Measurements from ENCODE around the gene NPAS3.

NPAS3 gene

DNA sequence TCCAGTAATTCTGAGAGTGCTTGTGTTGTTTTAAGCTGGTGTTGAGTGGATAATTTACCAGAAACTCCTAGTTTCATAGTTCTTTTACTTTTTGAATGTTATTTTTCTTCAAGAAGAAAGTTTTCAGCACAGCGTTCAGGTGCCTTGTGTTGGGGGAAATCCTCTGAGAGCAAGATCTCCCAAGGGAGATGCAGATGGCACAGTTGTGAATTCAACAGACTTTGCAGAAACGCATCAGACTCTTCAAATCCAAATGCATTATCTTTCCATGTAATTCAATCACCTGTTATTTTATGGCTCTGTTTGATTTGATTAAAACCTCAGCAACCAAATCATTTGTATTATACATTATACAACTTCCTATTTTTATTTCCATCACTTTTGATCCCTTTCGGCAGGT is 572.3 kb downstream of the NPAS3 start:
- DNase-seq (ENCODE audit: low read depth, low spot score) = no peak

DNA sequence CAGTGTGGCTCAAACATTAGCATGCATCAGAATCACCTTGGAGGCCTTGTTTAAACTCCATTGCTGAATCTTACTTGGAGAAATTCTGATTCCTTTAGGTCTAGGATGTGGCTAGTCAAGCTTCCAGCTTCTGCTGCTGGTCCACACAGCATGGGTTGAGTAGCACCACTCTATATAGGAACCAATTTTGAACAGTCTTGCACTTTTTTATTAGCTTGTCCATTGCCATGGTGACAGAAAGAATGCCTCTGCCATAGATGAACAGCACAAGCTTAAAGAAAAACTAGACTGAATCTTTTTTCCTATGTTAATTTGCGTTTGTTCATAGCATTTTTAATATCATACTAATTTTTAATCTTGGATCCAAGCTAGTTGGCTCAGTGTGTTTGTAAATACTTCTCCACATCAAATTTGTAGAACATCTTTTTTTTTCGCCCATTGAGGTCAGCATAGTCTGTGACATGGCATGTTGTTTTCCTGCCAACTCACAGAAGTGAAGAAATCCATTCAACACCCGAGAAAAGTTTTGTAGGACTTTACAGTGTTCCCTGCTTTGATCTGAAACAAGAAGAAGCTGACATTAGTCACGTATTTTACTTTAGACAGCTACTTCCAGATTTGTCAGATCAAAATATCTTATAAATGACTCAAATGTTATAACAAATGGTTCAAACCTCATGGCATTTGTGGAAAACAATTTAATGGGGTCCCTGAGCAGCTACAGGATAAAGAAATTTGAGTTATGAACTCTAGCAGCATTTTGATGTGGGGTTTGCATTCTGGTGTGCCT is 573.4 kb downstream of the NPAS3 start:
- DNase-seq (ENCODE audit: low read depth, low spot score) = no peak

DNA sequence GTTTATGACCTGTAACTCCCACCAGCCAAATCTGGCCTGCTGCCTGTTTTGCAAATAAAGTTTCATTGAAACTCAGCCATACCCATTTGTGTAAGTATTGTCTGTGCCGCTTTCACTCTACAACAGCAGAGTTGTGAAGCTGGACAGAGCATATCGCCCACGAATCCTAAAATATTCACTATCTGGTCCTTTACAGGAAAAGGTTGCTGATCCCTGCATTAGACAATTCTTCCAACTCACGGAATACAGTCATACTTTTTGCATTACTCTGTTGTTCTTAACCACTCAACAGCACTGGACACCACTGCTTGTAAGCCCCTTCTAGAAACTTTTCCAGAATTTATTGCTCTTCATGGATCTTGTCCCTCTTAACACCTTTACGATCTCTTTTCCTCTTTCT is 576.8 kb downstream of the NPAS3 start:
- no peak for DNase-seq (ENCODE audit: low read depth, low spot score)

DNA sequence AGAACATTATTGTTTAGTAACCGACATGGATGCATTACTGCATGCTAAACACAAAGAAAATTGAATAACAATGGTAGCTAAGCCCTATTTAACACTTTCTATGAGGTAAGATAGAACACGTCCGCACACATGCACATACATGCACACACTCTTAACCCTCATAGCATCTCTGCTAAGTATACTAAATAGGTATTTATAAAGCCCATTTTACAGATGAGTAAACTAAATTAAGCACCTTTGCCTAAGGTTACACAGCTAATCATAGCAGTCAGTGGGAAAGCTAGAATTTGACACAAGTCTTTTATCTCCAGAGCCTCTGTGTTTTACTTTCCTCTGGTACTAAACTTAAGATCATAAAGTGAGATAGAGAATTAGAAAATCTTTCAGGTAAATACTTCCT is 577.2 kb downstream of the NPAS3 start:
- DNase-seq (ENCODE audit: low read depth, low spot score) = no peak

DNA sequence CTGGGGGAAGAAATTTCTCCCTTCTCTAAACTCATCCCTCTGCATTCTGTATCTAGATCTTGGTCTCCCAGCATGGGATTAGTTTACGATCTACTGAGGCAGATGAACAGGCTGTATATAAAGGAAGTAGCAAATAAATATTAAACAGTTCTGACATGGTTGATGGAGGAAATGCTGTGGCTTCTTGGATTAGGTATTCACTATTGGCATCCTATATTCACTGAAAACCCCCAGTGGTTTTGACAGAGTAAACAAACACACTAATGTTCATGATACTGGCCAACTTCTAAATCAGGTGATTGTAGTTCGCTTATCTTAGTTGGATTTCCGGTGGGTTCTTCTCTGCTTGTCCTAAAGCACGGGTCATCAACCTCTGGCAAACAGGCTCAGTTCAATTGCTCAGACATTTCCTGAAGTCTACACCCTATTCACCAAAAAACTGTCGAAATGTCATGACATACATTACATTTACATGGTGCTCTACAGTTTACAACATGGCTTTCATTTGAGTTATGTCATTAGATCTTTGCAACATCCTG is 578.3 kb downstream of the NPAS3 start:
- no peak for DNase-seq (ENCODE audit: low read depth, low spot score)

DNA sequence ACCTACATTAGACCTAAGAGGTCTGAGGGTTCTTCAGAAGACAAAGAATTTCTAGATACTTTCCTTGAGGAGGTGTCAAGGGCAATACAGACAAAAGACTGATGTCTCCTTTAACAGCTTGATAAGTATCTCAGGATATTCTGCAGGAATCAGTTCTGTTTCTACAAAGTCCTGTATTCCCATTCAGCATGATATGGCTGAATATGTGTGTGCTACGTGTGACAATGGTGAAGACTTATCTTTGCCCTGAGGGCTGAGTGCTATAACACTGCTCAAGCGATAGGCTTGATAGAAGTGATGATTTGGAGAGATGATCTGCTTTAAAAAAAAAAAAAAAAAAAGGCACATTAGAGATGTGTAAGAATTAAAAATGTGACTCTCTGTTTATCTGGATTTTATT is 582.5 kb downstream of the NPAS3 start:
- DNase-seq (ENCODE audit: low read depth, low spot score) = no peak

DNA sequence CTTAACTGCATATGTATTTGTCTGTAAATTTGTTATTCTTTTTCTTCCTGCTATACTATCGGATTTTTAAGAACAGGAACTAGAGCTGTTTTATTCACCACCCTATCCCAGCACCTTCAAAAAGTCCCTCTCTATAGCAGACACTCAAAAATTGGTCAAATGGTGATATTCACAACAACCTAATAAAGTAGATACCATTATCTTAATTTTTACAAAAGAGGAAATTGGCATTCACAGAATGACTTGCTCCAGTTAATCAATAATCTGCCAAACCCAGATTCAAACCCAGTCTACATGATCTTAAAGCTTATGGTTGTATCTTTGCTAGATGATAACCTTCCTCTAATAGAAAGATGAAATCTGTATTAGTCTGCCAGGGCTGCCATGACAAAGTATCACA is 585.6 kb downstream of the NPAS3 start:
- no peak for DNase-seq (ENCODE audit: low read depth, low spot score)

DNA sequence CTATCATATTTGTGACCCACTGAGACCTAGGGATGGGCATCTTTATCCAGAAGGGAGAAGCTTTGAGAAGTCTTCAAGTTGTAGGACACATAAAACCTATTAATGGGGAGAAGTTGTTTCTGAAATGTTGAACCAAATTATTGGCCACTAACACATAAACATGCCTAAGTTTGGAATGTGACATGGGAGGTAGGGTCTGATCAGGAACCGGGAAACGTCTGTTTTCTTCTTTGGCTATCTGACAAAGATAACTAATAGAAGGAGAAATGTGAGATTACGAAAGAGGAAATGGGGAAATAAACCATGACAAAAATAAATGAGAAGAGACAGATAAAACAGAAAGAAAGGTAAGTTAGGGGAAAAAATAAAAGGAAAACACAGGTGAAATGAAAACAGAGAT is 586.9 kb downstream of the NPAS3 start:
- DNase-seq (ENCODE audit: low read depth, low spot score) = no peak

DNA sequence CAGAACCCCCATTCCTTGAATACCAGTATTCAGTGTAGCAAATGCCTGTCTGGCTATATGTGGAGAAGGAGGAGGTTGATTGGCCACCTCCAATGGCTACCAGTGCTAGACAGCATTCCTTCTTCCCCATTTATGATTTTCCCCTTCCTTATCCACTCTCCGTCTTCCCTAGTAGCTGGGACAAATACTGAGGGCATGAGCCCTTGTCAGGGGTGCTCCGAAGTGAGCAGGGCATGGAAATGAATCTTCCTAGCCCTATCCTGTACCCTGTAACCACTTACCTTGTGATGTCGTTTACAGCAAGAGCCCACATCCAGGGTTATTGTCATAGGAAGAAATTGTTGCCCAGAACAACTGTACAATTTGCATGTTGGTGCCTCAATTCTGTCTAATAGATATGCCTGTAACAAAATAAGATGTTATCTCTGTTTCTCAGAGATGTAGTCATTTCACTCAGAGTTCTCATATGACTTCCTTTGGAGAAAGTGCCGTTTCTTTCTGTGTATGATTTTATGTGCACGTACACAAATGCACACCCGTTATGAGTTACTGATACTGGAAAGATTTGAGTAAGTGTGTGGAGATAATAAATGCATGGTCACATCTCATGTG is 588.5 kb downstream of the NPAS3 start:
- no peak for DNase-seq (ENCODE audit: low read depth, low spot score)

DNA sequence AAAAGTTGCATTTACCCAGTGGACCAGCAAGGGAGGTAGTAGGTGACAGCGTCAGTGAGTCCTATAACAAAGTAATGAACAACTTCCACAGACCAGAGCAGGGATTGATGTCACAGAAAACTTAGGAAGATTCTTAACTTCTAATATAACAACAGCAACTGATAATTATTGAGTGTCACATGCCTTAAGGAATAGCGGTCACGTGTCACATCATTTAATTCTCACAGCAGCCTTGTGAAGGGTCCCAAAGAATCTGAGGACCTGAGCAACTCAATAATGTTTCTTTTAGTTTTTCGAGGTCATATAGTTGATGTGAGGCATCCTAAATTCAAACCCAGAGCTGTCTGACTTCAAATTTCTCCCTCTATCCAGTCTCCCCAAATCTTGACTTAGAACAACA is 590.0 kb downstream of the NPAS3 start:
- no peak for DNase-seq (ENCODE audit: low read depth, low spot score)

DNA sequence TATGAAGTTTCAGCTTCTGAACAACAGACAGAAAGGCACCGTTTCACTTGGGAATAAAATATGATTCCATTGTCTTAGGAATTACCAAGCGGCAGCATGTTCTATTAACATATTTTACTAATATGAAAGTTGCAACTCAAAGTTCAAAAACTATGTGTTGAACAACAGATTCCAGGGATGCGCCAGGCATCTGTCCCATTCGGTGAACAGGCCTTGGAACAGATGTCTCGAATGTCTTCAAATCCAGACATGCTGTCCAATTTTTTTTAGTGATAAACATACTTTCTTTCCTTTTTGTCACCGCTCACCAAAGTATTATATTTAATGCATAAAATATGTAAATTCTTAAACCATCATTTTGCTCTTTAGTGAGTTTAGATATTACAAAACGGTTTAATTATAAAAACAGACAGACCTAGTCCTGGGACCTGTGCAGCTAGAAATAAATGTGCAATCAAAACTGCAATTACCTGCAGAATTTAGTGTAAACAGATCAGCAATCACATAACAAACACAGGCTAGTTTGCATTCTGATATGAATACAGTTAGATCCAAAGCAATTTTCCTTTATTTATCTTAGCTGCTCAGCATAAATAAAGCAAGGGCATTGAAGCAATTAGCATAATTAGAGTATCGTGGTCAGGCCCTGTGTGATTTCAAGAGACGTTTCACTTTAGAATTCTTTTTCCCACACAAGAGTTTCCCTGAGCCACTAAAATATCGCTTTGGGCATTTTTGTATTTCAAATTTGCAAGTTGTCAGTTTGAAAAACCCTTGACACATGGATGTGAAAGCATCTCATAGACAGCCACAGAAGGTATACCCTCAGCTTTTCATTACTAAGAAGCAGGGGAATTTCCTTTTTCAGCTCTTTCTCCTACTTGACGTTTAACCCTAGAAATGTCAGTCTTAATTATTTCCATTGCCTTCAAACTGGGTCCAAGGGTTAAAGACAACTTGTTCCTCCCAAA is 591.4 kb downstream of the NPAS3 start:
- no peak for DNase-seq (ENCODE audit: low read depth, low spot score)

DNA sequence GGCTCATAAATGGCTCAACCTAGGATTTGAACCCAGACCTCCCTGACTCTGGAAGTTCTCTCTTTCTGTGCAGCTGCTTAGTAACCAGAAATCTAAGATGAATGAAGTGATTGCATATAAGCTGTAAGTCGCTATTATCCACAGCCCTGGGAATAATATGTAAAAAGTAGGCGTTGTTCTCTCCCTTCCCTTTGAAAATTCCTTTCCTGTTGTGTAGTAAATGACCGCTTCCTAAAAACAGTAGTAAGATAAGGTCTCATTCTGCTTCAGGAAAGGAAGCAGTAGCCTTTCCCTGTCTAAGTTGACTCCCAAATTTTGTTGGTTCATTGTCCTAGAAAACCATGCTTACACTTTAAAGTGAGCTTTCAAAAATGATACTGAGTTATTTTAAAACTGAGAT is 593.9 kb downstream of the NPAS3 start:
- DNase-seq (ENCODE audit: low read depth, low spot score) = no peak

DNA sequence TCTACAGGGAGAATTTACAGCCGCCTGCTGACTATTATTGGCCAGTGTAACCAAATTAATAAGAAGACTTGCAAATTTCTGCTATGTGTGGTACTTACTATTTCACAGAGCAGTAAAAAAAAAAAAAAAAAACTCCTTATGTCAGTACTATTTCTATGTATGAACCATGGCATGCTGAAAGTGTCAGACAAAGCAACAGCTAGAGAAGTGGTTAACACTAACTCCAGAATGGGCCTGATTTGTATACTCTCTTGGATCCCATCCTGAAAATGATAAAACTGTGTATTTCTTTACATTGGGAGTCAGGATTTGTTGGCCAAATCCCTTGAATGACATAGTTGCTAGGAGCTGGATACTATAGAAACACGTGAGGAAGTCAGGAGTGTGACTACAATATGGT is 595.4 kb downstream of the NPAS3 start:
- no peak for DNase-seq (ENCODE audit: low read depth, low spot score)

DNA sequence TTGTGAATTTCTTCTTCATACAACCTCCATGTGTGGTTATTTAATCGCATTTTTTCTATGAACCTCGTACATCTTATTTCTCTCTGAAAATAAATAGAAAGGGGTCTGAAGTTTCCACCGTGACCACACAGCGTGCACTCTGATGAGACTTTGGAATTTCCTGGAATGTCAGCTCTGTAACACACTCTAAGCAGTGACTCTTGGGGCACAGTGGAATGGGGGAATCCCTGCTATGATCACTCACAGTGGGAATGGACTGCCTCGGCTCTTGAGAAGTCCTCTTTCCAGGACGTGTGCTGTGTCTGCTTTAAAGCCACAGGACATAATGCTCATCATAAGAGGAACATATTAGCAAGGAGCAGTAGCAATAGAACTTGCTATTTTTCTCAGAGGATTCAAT is 596.0 kb downstream of the NPAS3 start:
- DNase-seq (ENCODE audit: low read depth, low spot score) = no peak

DNA sequence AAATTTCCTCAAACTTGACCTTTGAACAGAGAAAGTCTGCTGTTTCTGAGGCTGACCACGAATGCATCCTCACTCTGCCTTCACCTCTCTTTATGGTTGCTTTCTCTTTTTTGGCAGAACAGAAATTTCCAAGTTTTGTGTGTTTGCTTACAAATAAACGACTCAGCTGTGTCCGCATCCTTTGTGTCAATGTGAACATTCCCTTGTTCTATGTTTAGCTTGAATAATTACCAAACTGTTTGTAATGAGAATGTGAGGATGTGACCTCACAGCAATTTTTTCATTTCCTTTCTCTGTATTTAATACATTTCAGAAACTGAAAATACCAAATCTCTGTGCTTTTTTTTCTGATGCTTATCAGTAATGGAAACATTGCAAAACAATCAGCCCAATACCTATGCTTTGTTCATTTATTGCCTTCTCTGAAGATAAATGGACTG is 601.3 kb downstream of the NPAS3 start:
- DNase-seq (ENCODE audit: low read depth, low spot score) = no peak

DNA sequence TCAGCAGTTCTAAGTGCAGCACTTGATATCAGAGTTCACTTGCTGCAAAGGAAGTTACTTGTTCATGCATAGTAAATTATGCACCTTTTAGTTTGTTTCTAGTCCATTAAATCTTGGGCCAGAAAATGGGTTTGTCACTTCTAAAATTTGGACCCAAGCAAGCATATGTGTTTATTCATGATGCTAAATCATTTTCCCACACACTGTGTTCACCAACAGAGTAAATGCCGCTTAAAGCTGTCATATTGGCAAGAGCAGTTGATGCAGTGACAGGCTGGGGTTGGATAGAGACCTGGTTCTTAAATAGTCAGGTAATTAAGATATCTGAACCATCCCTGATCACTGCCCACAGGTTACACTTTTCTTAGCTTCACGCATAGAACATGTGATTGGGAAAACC is 602.5 kb downstream of the NPAS3 start:
- DNase-seq (ENCODE audit: low read depth, low spot score) = no peak

DNA sequence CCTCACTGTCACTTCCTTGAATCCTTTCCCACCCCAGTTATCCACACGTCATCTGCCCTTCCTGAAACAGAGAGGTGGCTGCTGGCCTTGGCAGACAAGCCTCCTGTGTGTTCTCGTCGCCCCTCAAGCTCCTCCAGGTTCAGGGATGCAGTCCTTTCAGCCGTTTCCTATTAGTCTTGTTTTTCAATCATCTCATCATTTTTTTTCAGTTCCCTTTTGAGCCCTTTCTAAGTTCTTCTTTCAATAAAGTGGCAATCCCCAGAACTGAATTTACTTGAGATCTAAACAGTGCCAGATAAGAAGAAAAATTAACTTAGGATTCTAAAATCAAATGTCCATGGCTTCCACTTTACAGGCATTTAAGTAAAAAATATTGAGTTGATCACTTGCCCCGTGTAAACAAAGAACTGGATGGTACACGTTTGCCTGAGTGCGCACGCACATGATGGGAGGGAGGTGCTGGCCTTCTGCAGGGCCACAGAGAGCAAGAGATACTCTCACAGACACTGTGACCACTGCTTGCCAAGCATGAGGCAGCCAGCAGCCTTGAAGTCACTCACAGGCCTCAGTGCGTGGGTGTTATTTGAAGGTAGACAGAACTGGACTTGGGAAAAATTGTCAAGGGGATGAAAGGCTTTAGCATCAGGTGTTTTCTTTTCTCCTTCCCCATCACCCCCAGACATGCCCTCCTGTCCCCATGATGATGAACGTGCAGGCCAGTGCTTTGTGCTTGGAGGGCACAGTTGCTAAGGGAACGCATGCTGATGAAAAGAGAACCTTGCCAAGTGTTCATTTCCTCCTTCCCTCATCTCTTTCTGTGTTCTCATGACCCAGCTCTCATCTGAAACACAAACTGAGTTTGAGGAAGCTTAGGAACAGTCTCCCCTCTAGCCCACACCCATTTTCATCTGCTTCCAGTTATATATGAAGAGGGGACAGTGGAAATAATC is 603.9 kb downstream of the NPAS3 start:
- DNase-seq (ENCODE audit: low read depth, low spot score) = no peak

DNA sequence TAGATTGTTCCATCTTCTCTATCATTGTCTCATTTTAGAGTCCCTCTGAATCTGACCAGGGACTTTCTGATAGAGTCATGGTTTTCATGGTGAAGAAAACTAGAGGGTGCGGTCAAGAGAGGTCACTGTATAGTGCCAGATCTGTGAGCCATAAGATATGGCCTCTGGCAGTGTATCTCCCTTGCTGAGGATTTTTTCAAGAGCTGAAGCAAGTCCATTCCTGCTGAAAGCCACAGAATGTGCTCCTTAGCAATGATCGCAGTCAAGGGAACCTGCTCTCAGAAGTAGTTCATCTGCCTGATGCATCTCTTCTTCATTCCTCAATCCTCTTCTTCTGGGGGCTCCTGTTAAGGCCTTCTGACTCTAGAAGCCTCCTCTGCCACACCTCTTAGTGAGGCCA is 607.0 kb downstream of the NPAS3 start:
- DNase-seq (ENCODE audit: low read depth, low spot score) = no peak

DNA sequence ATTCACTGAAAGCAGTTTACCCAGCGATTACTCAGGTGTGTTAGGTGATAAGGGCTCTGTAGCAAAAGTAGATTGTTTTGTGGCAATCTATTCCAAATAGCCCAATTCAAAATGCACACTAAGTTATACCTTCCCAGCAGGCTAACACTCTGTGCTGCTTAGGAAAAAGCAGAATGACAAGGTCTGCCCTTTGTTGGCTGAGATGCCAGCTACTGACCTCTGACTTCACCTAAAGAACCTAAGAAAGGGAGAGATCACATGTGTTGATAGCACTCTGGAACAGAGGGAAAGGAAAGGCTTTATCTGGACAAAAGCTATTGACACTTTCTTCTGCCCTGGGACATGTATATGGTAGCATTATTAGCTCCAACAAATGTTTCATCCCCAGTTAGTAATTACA is 609.9 kb downstream of the NPAS3 start:
- DNase-seq (ENCODE audit: low read depth, low spot score) = no peak

DNA sequence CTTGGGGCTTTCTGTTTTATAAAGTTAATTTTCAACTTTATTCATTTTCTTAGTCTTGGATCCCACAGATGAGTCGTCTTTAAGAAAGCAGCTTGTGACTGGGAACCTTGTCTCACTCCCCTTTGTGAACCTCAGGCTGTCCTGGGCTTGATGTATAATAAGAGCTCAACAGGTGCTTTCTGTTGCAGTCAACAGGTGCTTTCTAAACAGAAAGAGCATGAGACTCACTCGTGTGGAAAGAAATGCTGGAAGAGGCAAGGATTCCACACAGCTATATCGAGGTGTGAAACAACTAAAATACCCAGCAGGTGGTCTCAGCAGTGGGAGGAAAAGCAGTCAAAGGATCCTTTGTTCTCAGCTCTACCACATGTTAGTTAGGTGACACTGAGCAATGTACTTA is 613.3 kb downstream of the NPAS3 start:
- no peak for DNase-seq (ENCODE audit: low read depth, low spot score)

DNA sequence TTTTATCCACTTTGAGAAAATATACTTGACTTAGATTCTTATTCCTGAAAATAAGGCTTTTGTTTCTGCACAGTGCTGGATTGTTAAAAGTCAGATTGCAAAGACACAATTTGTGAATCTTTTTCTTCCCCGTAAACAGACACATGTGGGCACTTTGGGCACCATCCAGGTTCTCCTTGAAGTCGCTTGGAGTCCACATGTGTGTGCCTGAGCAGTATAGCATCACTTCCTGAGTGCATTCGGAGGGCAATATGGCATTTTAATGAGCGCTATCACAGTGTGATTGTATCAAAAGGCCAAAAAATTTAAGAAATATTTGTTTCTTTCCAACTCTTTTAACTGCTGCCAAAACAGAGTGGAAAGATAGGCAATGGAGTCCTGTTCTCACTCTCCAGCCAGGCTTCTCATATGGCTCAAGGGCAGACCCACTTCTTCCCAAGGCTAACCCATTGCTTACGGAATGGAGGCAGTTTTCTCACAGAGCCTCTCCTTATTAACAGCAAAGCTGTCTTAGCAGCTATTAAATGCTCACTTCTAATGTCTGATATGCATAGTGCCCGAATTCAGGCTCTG is 615.1 kb downstream of the NPAS3 start:
- DNase-seq (ENCODE audit: low read depth, low spot score) = no peak

Measured in brain pericyte (primary cell).